ENCODE data around the gene SATB2. TPM values are rescaled to one million over a fixed set of nuclear protein-coding genes. Genes with fewer than 3 reads are reported as not detected.

Gene SATB2
- total RNA-seq, 6 experiments from 2014 or later: 3.3 to 8.5 (median 6.0) TPM

DNA sequence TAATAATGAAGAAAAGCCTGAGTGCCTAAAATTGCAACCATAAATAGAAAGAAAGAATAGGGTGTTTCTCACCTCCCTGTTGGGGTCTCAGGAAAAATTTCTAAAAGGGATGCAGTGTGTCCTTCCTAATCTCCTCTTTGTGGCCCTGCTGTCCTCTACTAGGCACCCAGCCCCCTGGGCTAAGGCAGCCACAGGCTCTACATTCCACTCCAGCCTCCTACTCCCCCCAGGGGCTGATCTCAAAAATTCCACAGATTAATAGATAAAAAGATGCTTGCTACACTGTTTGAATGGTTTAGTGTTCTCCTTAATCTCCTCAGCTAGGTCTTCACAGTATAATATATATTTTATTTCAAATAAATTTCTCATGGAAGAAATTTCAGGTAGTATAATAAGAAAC, 17.6 kb downstream of the SATB2 start:
- intact Hi-C loops (cut with DNase I): no loop called here
- ATAC-seq (no peak), DNase-seq (no peak)
- no peaks in the 10 kb centered on the region for H3K27me3 ChIP-seq
- no peak overlapping the region for H3K27ac ChIP-seq
- H3K4me3 ChIP-seq: no peak overlapping the region
- no peaks in the 10 kb centered on the region for H3K36me3 ChIP-seq
- peaks cover 0 to 6% (median 0%) of the 10 kb centered on the region in 4 donors for H3K4me1 ChIP-seq
- H3K9me3 ChIP-seq: no peaks in the 10 kb centered on the region
- TF ChIP-seq CTCF (IDR thresholded peaks at IDR 0.05) (no peak), POLR2A (IDR thresholded peaks at IDR 0.05) (no peak)

- 92% methylated on average over 5 of the region's 5 CpGs for WGBS (ENCODE audit: insufficient coverage, low coverage, low lambda C conversion rate, missing lambda C conversion rate)
- intact Hi-C loops (cut with DNase I): no loop called here
- Histone ChIP-seq H3K36me3 (no peaks in the 10 kb centered on the region), H3K4me3 (no peak overlapping the region), H3K27ac (no peak overlapping the region), H3K9me3 (no peaks in the 10 kb centered on the region), H3K27me3 (no peaks in the 10 kb centered on the region), H3K4me1 (peaks cover 0 to 6% (median 0%) of the 10 kb centered on the region in 4 donors)
- no peak for DNase-seq
- ATAC-seq: no peak
- TF ChIP-seq CTCF (IDR thresholded peaks at IDR 0.05) (no peak), POLR2A (IDR thresholded peaks at IDR 0.05) (no peak)
Measured at GRCh38 chr2:199439542-199439941, 18.2 kb downstream of the SATB2 start.

DNA sequence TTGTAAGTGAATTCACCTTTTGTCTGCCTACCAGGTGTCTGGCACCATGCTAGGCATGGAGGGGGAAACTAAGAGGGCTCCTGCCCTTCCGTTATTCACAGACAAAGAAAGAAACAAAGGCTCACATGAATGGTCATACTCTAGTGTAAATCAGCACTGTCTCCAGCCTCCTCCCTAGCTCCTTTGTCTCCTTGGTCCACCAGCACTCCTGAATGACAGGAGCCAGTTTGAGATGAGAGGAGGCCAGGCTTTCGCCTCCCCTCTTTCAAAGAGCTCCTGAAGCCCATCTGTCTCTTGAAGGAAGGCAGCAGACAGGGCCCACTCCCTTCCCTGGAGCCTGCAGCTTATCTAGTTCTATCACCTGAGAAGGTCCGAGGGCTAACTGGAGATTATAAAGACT, 18.7 kb downstream of the SATB2 start:
- DNase-seq (no peak), ATAC-seq (no peak)
- intact Hi-C loops (cut with DNase I): no loop called here
- 88% methylated on average over 3 of the region's 3 CpGs for WGBS (ENCODE audit: insufficient coverage, low coverage, low lambda C conversion rate, missing lambda C conversion rate)
- no peak for TF ChIP-seq POLR2A (IDR thresholded peaks at IDR 0.05)
- TF ChIP-seq CTCF (IDR thresholded peaks at IDR 0.05): no peak
- Histone ChIP-seq H3K4me1 (peaks cover 0 to 6% (median 0%) of the 10 kb centered on the region in 4 donors), H3K9me3 (no peaks in the 10 kb centered on the region), H3K4me3 (no peak overlapping the region), H3K27me3 (no peaks in the 10 kb centered on the region), H3K36me3 (no peaks in the 10 kb centered on the region), H3K27ac (no peak overlapping the region)

GRCh38 chr2:199434555-199434954, 23.2 kb downstream of the SATB2 start:
- Histone ChIP-seq H3K27ac (no peak overlapping the region), H3K9me3 (no peaks in the 10 kb centered on the region), H3K36me3 (no peaks in the 10 kb centered on the region), H3K4me1 (no peaks in the 10 kb centered on the region), H3K27me3 (no peaks in the 10 kb centered on the region), H3K4me3 (no peak overlapping the region)
- 60% methylated on average over 1 of the region's 1 CpG for WGBS (ENCODE audit: insufficient coverage, low coverage, low lambda C conversion rate, missing lambda C conversion rate)
- ATAC-seq (no peak), DNase-seq (no peak)
- intact Hi-C loops (cut with DNase I): no loop called here
- TF ChIP-seq POLR2A (IDR thresholded peaks at IDR 0.05) (no peak), CTCF (IDR thresholded peaks at IDR 0.05) (no peak)

DNA sequence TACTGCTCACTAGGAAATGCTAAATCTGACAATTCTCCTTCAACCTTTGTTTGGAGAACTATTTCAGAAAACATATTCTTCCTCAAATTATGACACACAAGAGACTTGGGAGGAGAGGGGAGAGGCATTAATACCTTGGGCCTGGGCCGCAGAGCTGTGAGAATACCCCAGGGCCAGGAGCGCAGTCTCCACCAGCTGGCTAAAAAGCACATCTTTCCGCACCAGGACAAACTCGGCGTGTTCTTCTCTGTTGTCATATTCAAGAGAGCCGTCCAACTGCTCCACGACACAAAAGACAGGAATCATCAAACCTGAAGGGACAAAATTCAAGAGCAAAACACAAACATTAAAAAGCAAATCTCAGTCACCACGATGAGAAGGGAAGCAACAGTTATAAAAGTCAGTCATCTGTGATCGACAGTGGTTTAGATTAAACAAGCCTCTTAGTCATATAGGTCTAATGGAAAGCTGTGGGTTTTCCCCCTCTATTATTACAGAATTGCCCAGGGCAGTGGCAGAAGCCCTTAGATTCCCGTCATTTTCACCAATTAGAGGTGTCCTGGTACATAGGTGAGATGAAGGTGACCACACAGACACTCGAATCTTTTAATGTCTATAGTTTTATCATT, 24.4 kb downstream of the SATB2 start:
- Histone ChIP-seq H3K4me1 (no peaks in the 10 kb centered on the region), H3K9me3 (no peaks in the 10 kb centered on the region), H3K36me3 (no peaks in the 10 kb centered on the region), H3K27me3 (no peaks in the 10 kb centered on the region), H3K27ac (no peak overlapping the region), H3K4me3 (no peak overlapping the region)
- TF ChIP-seq CTCF (IDR thresholded peaks at IDR 0.05) (no peak), POLR2A (IDR thresholded peaks at IDR 0.05) (no peak)
- DNase-seq: no peak
- ATAC-seq: no peak
- WGBS (ENCODE audit: insufficient coverage, low coverage, low lambda C conversion rate, missing lambda C conversion rate): 88% methylated on average over 11 of the region's 11 CpGs
- intact Hi-C loops (cut with DNase I): no loop called here

Measured in right lobe of liver (tissue), 6 donors.